ENCODE results near the gene TRIM69.
"Not testable (repeated sequence)": the region's sequence is repeated elsewhere in the genome, so short reads cannot be mapped to it uniquely, and the experiment has no call there.

TRIM69 gene

GRCh38 chr15:44718180-44718926 lies 18.0 kb upstream of the TRIM69 start:
- peaks cover 57% of the 10 kb centered on the region for H3K36me3 ChIP-seq (ENCODE audit: control insufficient read depth, low read length)
- H3K79me2 ChIP-seq (ENCODE audit: control insufficient read depth, low read length): peaks cover 26% of the 10 kb centered on the region
- H3K27me3 ChIP-seq (ENCODE audit: control insufficient read depth, low read length): no peaks in the 10 kb centered on the region
- TF ChIP-seq CTCF (IDR thresholded peaks at IDR 0.05; ENCODE audit: low read depth, low read length, poor library complexity, severe bottlenecking): no peak
- TF ChIP-seq EZH2phosphoT487 (IDR thresholded peaks at IDR 0.05; ENCODE audit: borderline replicate concordance, low read length): no peak
- no peaks in the 10 kb centered on the region for H3K9me3 ChIP-seq (ENCODE audit: control insufficient read depth, insufficient read depth, low read length)
- no peak overlapping the region for H3K4me3 ChIP-seq (ENCODE audit: low read length)
- H3K27ac ChIP-seq (ENCODE audit: low read depth, low read length): no peak overlapping the region
- H3K4me2 ChIP-seq (ENCODE audit: low read length): 0 out of 2 replicates have a peak overlapping the region, but pooled peaks have one; percentile 7
- peaks cover 21% of the 10 kb centered on the region; the same call in 1 of the 2 replicates for H4K20me1 ChIP-seq (ENCODE audit: control insufficient read depth, insufficient read depth, low read depth, low read length)
- H3K9me2 ChIP-seq (replicated peaks; ENCODE audit: control insufficient read depth, low read length): no peaks in the 10 kb centered on the region
- H3F3A ChIP-seq (ENCODE audit: control insufficient read depth, insufficient read depth): peaks cover 66% of the 10 kb centered on the region
- H3K4me1 ChIP-seq (ENCODE audit: control insufficient read depth, low read length): peaks cover 91% of the 10 kb centered on the region

- Histone ChIP-seq H3K27me3 (ENCODE audit: control insufficient read depth, low read length) (no peaks in the 10 kb centered on the region), H4K20me1 (ENCODE audit: control insufficient read depth, insufficient read depth, low read depth, low read length) (peaks cover 17% of the 10 kb centered on the region; the same call in 1 of the 2 replicates)
These were observed 17.4 kb upstream of the TRIM69 start for GRCh38 chr15:44718927-44719292.

GRCh38 chr15:44719293-44719999 lies 16.9 kb upstream of the TRIM69 start:
- H3K4me2 ChIP-seq (ENCODE audit: low read length): peak overlapping the region; percentile 42
- peaks cover 61% of the 10 kb centered on the region for H3F3A ChIP-seq (ENCODE audit: control insufficient read depth, insufficient read depth)
- TF ChIP-seq EZH2phosphoT487 (IDR thresholded peaks at IDR 0.05; ENCODE audit: borderline replicate concordance, low read length) (no peak), CTCF (IDR thresholded peaks at IDR 0.05; ENCODE audit: low read depth, low read length, poor library complexity, severe bottlenecking) (no peak)

More at GRCh38 chr15:44718927-44719292, 17.4 kb upstream of the TRIM69 start:
- Histone ChIP-seq H3K4me1 (ENCODE audit: control insufficient read depth, low read length) (peaks cover 91% of the 10 kb centered on the region), H3K4me3 (ENCODE audit: low read length) (no peak overlapping the region), H3K36me3 (ENCODE audit: control insufficient read depth, low read length) (peaks cover 51% of the 10 kb centered on the region), H3K9me2 (replicated peaks; ENCODE audit: control insufficient read depth, low read length) (no peaks in the 10 kb centered on the region), H3K79me2 (ENCODE audit: control insufficient read depth, low read length) (peaks cover 20% of the 10 kb centered on the region), H3F3A (ENCODE audit: control insufficient read depth, insufficient read depth) (peaks cover 62% of the 10 kb centered on the region), H3K27ac (ENCODE audit: low read depth, low read length) (peak overlapping the region; percentile 69), H3K4me2 (ENCODE audit: low read length) (peak overlapping the region; percentile 42), H3K9me3 (ENCODE audit: control insufficient read depth, insufficient read depth, low read length) (no peaks in the 10 kb centered on the region)
- TF ChIP-seq EZH2phosphoT487 (IDR thresholded peaks at IDR 0.05; ENCODE audit: borderline replicate concordance, low read length) (no peak), CTCF (IDR thresholded peaks at IDR 0.05; ENCODE audit: low read depth, low read length, poor library complexity, severe bottlenecking) (no peak)

GRCh38 chr15:44720000-44720435 lies 16.3 kb upstream of the TRIM69 start:
- peaks cover 93% of the 10 kb centered on the region for H3K4me1 ChIP-seq (ENCODE audit: control insufficient read depth, low read length)
- not testable (repeated sequence) for H3K9me2 ChIP-seq (replicated peaks; ENCODE audit: control insufficient read depth, low read length); H3K79me2 ChIP-seq (ENCODE audit: control insufficient read depth, low read length); H3K27me3 ChIP-seq (ENCODE audit: control insufficient read depth, low read length); H3K9me3 ChIP-seq (ENCODE audit: control insufficient read depth, insufficient read depth, low read length); H4K20me1 ChIP-seq (ENCODE audit: control insufficient read depth, insufficient read depth, low read depth, low read length); H3K4me2 ChIP-seq (ENCODE audit: low read length); H3K4me3 ChIP-seq (ENCODE audit: low read length)
- peak overlapping the region; percentile 69 for H3K27ac ChIP-seq (ENCODE audit: low read depth, low read length)
- H3F3A ChIP-seq (ENCODE audit: control insufficient read depth, insufficient read depth): peaks cover 62% of the 10 kb centered on the region
- H3K36me3 ChIP-seq (ENCODE audit: control insufficient read depth, low read length): peaks cover 40% of the 10 kb centered on the region

More at GRCh38 chr15:44719293-44719999, 16.9 kb upstream of the TRIM69 start:
- H3K36me3 ChIP-seq (ENCODE audit: control insufficient read depth, low read length): peaks cover 46% of the 10 kb centered on the region
- H4K20me1 ChIP-seq (ENCODE audit: control insufficient read depth, insufficient read depth, low read depth, low read length): peaks cover 12% of the 10 kb centered on the region; the same call in 1 of the 2 replicates
- H3K79me2 ChIP-seq (ENCODE audit: control insufficient read depth, low read length): peaks cover 15% of the 10 kb centered on the region
- no peaks in the 10 kb centered on the region for H3K9me2 ChIP-seq (replicated peaks; ENCODE audit: control insufficient read depth, low read length)
- H3K9me3 ChIP-seq (ENCODE audit: control insufficient read depth, insufficient read depth, low read length): no peaks in the 10 kb centered on the region
- H3K27me3 ChIP-seq (ENCODE audit: control insufficient read depth, low read length): no peaks in the 10 kb centered on the region
- peaks cover 91% of the 10 kb centered on the region for H3K4me1 ChIP-seq (ENCODE audit: control insufficient read depth, low read length)
- H3K4me3 ChIP-seq (ENCODE audit: low read length): no peak overlapping the region
- H3K27ac ChIP-seq (ENCODE audit: low read depth, low read length): peak overlapping the region; percentile 69

Measured in DOHH2 (cell line).